ENCODE measurements around the gene KIAA1755.

GRCh38 chr20:38303908-38304379, 43.4 kb upstream of the KIAA1755 start, which contains the start of gene BPI:
- TF ChIP-seq CTCF (IDR thresholded peaks at IDR 0.05; ENCODE audit: insufficient read depth, low read length, poor library complexity, severe bottlenecking) (no peak), EZH2phosphoT487 (conservative IDR thresholded peaks at IDR 0.05; ENCODE audit: low read length) (no peak)

Data from SU-DHL-6 (cell line).